PC-9 (cell line): ENCODE results near the gene BORCS5.

Source experiments
- CTCF ChIP-seq: fragments of 200-600 bp; sonication (generic); conservative IDR thresholded peaks from 2 replicates; pipeline ENCODE4 v1.6.1; 2017; ENCODE audit warnings: mixed run types, antibody characterized with exemption, mild to moderate bottlenecking, moderate library complexity
- EZH2 ChIP-seq: fragments of 200-600 bp; sonication (generic); IDR thresholded peaks from 2 replicates; pipeline ENCODE4 v1.8.0; 2017; ENCODE audit warnings: antibody characterized with exemption, low read depth

- TF ChIP-seq CTCF = no peak
- TF ChIP-seq EZH2 = no peak
These were observed 51.4 kb downstream of the BORCS5 start for GRCh38 chr12:12408265-12408690.
